Measurements from ENCODE around the gene CYP2J2. TPM values are rescaled to one million over a fixed set of nuclear protein-coding genes. Genes with fewer than 3 reads are reported as not detected.

The CYP2J2 gene
- total RNA-seq, 1 experiment from 2014 or later, result 0.46 TPM

DNA sequence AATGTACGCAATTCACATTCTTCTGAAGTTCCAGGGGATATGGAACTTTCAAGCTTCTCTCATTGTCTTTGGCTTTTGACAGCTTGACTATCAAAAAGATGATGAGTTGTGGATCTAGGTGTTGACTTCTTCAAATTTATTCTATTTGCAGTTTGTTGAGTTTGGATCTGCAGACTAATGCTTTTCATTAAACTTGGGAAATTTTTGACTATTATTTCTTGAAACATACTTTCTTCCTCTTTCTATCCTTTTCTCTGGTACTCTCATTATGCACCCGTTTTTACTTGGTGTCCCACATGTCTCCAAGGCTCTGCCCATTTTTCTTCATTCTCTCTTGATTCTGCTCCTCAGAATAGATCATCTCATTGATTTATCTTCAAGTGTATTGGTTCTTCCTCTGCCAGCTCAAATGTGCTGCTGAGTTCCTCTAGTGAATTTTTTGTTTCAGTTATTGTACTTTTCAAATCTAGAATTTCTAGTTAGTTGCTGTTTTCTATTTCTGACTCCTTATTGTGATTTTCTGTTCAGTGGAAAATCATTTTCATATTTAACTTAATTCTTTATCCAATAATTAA, 49.4 kb downstream of the CYP2J2 start:
- POLR2A ChIA-PET, result no interaction called here
- H3K27me3 Mint-ChIP-seq (ENCODE audit: low read depth), result no peaks in the 10 kb centered on the region
- H3K27ac Mint-ChIP-seq, result no peak overlapping the region
- H3K4me1 Mint-ChIP-seq, result no peaks in the 10 kb centered on the region; the same call in 1 of the 2 replicates
- peaks cover 8% of the 10 kb centered on the region for H3K36me3 Mint-ChIP-seq
- no peak for TF ChIP-seq SP1 (CRISPR knock-in tag; conservative IDR thresholded peaks at IDR 0.05)
- no peak for TF ChIP-seq MXD4 (CRISPR knock-in tag; IDR thresholded peaks at IDR 0.05; ENCODE audit: borderline replicate concordance)
- no peak for TF ChIP-seq SOX15 (CRISPR knock-in tag; IDR thresholded peaks at IDR 0.05)
- no peak for TF ChIP-seq ZNF232 (CRISPR knock-in tag; IDR thresholded peaks at IDR 0.05)
- no peak for TF ChIP-seq CREB1 (CRISPR knock-in tag; IDR thresholded peaks at IDR 0.05)
- no peak for TF ChIP-seq JAZF1 (CRISPR knock-in tag; IDR thresholded peaks at IDR 0.05)
- TF ChIP-seq, protein P1, sequence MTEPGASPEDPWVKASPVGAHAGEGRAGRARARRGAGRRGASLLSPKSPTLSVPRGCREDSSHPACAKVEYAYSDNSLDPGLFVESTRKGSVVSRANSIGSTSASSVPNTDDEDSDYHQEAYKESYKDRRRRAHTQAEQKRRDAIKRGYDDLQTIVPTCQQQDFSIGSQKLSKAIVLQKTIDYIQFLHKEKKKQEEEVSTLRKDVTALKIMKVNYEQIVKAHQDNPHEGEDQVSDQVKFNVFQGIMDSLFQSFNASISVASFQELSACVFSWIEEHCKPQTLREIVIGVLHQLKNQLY (CRISPR knock-in tag; IDR thresholded peaks at IDR 0.05), result no peak
- TF ChIP-seq IRF2 (CRISPR knock-in tag; IDR thresholded peaks at IDR 0.05; ENCODE audit: borderline replicate concordance, low read depth), result no peak
- TF ChIP-seq, protein P2, sequence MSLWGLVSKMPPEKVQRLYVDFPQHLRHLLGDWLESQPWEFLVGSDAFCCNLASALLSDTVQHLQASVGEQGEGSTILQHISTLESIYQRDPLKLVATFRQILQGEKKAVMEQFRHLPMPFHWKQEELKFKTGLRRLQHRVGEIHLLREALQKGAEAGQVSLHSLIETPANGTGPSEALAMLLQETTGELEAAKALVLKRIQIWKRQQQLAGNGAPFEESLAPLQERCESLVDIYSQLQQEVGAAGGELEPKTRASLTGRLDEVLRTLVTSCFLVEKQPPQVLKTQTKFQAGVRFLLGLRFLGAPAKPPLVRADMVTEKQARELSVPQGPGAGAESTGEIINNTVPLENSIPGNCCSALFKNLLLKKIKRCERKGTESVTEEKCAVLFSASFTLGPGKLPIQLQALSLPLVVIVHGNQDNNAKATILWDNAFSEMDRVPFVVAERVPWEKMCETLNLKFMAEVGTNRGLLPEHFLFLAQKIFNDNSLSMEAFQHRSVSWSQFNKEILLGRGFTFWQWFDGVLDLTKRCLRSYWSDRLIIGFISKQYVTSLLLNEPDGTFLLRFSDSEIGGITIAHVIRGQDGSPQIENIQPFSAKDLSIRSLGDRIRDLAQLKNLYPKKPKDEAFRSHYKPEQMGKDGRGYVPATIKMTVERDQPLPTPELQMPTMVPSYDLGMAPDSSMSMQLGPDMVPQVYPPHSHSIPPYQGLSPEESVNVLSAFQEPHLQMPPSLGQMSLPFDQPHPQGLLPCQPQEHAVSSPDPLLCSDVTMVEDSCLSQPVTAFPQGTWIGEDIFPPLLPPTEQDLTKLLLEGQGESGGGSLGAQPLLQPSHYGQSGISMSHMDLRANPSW (CRISPR knock-in tag; conservative IDR thresholded peaks at IDR 0.05; ENCODE audit: low read depth), result no peak
- TF ChIP-seq ATF1 (CRISPR knock-in tag; IDR thresholded peaks at IDR 0.05), result no peak
- no peak for TF ChIP-seq NFYB (CRISPR knock-in tag; conservative IDR thresholded peaks at IDR 0.05; ENCODE audit: low read depth)
- H3K9me3 Mint-ChIP-seq, result no peaks in the 10 kb centered on the region
- CTCF ChIA-PET, result interaction anchor here (6.7 kb wide), 1 partner anchor 68 kb away, joined by 156 read pairs; no protein-coding TSS in a partner anchor
- no peak for DNase-seq (ENCODE audit: low spot score)
- ATAC-seq, result no peak
- H3K4me3 Mint-ChIP-seq, result no peak overlapping the region

DNA sequence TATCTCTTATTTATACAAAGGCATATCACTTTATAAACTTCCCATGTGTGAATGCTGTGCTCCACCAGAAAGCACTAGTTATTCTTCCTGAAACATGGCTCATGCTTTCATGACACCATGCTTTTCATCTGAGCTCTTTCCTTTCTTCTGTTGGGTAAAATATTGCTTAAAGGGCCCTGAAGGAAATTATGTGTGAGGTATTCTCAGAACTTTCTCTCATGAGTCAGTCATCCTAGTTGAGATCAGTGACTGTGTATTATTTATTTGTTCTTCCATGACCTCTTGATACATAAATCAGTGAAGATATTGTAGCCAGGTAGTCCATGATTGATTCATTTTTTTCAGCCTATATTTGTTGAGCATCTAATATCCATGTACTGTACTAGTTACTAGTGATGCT, 54.8 kb downstream of the CYP2J2 start:
- no peak overlapping the region for H3K4me3 Mint-ChIP-seq
- CTCF ChIA-PET, result no interaction called here
- H3K4me1 Mint-ChIP-seq, result no peaks in the 10 kb centered on the region
- TF ChIP-seq NFATC4 (CRISPR knock-in tag; IDR thresholded peaks at IDR 0.05), result no peak
- TF ChIP-seq MYBL2 (CRISPR knock-in tag; IDR thresholded peaks at IDR 0.05), result no peak
- TF ChIP-seq JAZF1 (CRISPR knock-in tag; IDR thresholded peaks at IDR 0.05), result no peak
- TF ChIP-seq, protein P3, sequence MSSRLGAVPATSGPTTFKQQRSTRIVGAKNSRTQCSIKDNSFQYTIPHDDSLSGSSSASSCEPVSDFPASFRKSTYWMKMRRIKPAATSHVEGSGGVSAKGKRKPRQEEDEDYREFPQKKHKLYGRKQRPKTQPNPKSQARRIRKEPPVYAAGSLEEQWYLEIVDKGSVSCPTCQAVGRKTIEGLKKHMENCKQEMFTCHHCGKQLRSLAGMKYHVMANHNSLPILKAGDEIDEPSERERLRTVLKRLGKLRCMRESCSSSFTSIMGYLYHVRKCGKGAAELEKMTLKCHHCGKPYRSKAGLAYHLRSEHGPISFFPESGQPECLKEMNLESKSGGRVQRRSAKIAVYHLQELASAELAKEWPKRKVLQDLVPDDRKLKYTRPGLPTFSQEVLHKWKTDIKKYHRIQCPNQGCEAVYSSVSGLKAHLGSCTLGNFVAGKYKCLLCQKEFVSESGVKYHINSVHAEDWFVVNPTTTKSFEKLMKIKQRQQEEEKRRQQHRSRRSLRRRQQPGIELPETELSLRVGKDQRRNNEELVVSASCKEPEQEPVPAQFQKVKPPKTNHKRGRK (CRISPR knock-in tag; IDR thresholded peaks at IDR 0.05; ENCODE audit: borderline replicate concordance), result no peak
- no peak for TF ChIP-seq ZNF317 (CRISPR knock-in tag; IDR thresholded peaks at IDR 0.05; ENCODE audit: borderline replicate concordance, low read depth)
- TF ChIP-seq, protein P4, sequence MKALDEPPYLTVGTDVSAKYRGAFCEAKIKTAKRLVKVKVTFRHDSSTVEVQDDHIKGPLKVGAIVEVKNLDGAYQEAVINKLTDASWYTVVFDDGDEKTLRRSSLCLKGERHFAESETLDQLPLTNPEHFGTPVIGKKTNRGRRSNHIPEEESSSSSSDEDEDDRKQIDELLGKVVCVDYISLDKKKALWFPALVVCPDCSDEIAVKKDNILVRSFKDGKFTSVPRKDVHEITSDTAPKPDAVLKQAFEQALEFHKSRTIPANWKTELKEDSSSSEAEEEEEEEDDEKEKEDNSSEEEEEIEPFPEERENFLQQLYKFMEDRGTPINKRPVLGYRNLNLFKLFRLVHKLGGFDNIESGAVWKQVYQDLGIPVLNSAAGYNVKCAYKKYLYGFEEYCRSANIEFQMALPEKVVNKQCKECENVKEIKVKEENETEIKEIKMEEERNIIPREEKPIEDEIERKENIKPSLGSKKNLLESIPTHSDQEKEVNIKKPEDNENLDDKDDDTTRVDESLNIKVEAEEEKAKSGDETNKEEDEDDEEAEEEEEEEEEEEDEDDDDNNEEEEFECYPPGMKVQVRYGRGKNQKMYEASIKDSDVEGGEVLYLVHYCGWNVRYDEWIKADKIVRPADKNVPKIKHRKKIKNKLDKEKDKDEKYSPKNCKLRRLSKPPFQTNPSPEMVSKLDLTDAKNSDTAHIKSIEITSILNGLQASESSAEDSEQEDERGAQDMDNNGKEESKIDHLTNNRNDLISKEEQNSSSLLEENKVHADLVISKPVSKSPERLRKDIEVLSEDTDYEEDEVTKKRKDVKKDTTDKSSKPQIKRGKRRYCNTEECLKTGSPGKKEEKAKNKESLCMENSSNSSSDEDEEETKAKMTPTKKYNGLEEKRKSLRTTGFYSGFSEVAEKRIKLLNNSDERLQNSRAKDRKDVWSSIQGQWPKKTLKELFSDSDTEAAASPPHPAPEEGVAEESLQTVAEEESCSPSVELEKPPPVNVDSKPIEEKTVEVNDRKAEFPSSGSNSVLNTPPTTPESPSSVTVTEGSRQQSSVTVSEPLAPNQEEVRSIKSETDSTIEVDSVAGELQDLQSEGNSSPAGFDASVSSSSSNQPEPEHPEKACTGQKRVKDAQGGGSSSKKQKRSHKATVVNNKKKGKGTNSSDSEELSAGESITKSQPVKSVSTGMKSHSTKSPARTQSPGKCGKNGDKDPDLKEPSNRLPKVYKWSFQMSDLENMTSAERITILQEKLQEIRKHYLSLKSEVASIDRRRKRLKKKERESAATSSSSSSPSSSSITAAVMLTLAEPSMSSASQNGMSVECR (CRISPR knock-in tag; IDR thresholded peaks at IDR 0.05; ENCODE audit: borderline replicate concordance), result no peak
- TF ChIP-seq, protein P5, sequence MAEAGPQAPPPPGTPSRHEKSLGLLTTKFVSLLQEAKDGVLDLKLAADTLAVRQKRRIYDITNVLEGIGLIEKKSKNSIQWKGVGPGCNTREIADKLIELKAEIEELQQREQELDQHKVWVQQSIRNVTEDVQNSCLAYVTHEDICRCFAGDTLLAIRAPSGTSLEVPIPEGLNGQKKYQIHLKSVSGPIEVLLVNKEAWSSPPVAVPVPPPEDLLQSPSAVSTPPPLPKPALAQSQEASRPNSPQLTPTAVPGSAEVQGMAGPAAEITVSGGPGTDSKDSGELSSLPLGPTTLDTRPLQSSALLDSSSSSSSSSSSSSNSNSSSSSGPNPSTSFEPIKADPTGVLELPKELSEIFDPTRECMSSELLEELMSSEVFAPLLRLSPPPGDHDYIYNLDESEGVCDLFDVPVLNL (CRISPR knock-in tag; IDR thresholded peaks at IDR 0.05; ENCODE audit: borderline replicate concordance, low read depth), result no peak
- TF ChIP-seq SOX15 (CRISPR knock-in tag; IDR thresholded peaks at IDR 0.05), result no peak
- TF ChIP-seq JUN (CRISPR knock-in tag; IDR thresholded peaks at IDR 0.05), result no peak
- TF ChIP-seq, protein P6, sequence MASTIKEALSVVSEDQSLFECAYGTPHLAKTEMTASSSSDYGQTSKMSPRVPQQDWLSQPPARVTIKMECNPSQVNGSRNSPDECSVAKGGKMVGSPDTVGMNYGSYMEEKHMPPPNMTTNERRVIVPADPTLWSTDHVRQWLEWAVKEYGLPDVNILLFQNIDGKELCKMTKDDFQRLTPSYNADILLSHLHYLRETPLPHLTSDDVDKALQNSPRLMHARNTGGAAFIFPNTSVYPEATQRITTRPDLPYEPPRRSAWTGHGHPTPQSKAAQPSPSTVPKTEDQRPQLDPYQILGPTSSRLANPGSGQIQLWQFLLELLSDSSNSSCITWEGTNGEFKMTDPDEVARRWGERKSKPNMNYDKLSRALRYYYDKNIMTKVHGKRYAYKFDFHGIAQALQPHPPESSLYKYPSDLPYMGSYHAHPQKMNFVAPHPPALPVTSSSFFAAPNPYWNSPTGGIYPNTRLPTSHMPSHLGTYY (CRISPR knock-in tag; IDR thresholded peaks at IDR 0.05), result no peak
- TF ChIP-seq GRHL2 (CRISPR knock-in tag; IDR thresholded peaks at IDR 0.05; ENCODE audit: insufficient replicate concordance, severe bottlenecking), result no peak
- no peak for TF ChIP-seq TCF7 (CRISPR knock-in tag; IDR thresholded peaks at IDR 0.05; ENCODE audit: low read depth)
- no peak for TF ChIP-seq ZNF671 (CRISPR knock-in tag; IDR thresholded peaks at IDR 0.05)

More for the DNA sequence above, 54.8 kb downstream of the CYP2J2 start:
- H3K9me3 Mint-ChIP-seq, result no peaks in the 10 kb centered on the region
- no peak for ATAC-seq
- no peak overlapping the region for H3K27ac Mint-ChIP-seq
- H3K27me3 Mint-ChIP-seq (ENCODE audit: low read depth), result no peaks in the 10 kb centered on the region
- peaks cover 37% of the 10 kb centered on the region for H3K36me3 Mint-ChIP-seq
- DNase-seq (ENCODE audit: low spot score), result no peak
- POLR2A ChIA-PET, result no interaction called here

Measured in WTC11 (cell line).